ENCODE results near the gene RNASEH2A. TPM values are rescaled to one million over a fixed set of nuclear protein-coding genes. Genes with fewer than 3 reads are reported as not detected.

Gene RNASEH2A
- total and polyA plus RNA-seq, 2 of the 4 experiments (the other 2 are of a cell fraction) = 34.9 to 44.6 TPM

DNA sequence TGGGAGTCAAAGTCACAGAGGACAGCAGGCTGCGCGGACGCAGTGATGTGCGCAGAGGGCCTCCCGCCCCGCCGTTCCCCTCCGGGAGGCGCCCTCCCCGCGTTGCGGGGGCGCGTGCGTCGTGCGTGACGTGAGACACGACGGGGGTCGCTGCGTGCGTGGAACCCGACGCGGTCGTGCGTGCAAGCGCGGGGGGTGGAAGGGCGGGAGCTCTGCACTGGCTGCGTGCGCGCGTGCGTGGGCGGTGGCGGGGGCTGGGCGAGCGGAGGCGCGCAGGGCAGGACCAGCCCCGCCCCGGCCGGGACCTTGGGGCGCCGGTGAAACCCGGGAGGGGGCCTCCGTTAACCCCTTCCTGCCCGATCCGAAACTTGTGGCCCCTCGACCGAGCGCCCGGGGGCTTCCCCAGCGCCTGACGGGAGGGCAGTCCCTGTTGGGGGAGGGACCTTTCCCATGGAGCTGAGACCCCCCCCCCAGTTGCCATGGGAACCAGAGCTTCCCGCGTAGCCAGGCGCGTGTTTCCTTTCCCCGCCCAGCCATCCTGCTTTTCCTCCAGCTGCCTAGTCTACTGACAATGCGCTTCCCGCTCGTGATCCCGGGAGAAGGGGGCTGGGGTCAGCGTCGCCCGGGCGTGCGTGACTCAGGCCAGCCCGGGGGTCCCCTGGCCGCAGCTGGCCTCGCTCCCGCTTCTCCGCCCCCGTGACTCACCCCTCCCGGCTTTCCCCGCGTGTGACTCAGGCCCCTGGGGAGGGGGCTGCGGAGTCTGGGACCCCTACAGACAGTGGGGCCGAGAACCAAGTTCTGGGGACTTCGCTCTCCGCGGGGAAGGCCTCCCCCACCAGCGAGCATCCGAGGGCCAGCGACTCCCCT, 23.7 kb upstream of the RNASEH2A start:
- H4K20me1 ChIP-seq (ENCODE audit: insufficient read depth, low read length) = peaks cover 3% of the 10 kb centered on the region; the same call in 1 of the 2 replicates
- peak overlapping the region; percentile 97 for H4K91ac ChIP-seq (ENCODE audit: insufficient read depth, low read depth, low read length)
- H3K4me1 ChIP-seq (ENCODE audit: control insufficient read depth, insufficient read depth, low read length) = peaks cover 49% of the 10 kb centered on the region
- peak overlapping the region; percentile 98 for H2AK9ac ChIP-seq (replicated peaks; ENCODE audit: low read depth, low read length, poor library complexity)
- peaks cover 0 to 39% of the 10 kb centered on the region in 2 experiments; a peak in 3 of 4 replicates for H3K79me1 ChIP-seq (ENCODE audit: low read depth in 1 of 2, low read length in 2 of 2)
- H4K5ac ChIP-seq (ENCODE audit: low read depth, low read length) = peak overlapping the region; percentile 96
- no peaks in the 10 kb centered on the region for H3K27me3 ChIP-seq (ENCODE audit: control insufficient read depth, insufficient read depth, low read length)
- peak overlapping the region; percentile 97 for H2AFZ ChIP-seq (replicated peaks; ENCODE audit: low read length, poor library complexity)
- DNase-seq (peak; percentile 85), ATAC-seq (ENCODE audit: low read depth) (peak; percentile 62)
- peak overlapping the region; percentile 90 for H2BK120ac ChIP-seq (ENCODE audit: low read depth, low read length)
- peak overlapping the region; percentile 96 for H3K4me2 ChIP-seq (ENCODE audit: low read depth, low read length)
- H3K36me3 ChIP-seq (ENCODE audit: control insufficient read depth, insufficient read depth, low read length) = no peaks in the 10 kb centered on the region
- peak overlapping the region; percentile 92 to 98 for H4K8ac ChIP-seq (ENCODE audit: low read depth in 2 of 2, low read length in 2 of 2)
- in situ Hi-C loops (cut with MboI; ENCODE audit: low sequenced_read_pairs) = loop anchor here (25.0 kb wide), 1 partner anchor 1055 kb away; no protein-coding TSS in a partner anchor
- H3K18ac ChIP-seq (ENCODE audit: low read depth, low read length) = peak overlapping the region; percentile 99
- H3K27ac ChIP-seq (ENCODE audit: insufficient read depth, low read length) = peak overlapping the region; percentile 89
- H2AK5ac ChIP-seq (ENCODE audit: low read depth, low read length) = peak overlapping the region; percentile 99
- peak overlapping the region; percentile 50 for H3K4me3 ChIP-seq (ENCODE audit: insufficient read depth, low read depth, low read length)
- no peaks in the 10 kb centered on the region for H3K9me3 ChIP-seq (ENCODE audit: control insufficient read depth, insufficient read depth, low read length)
- peak overlapping the region; percentile 92 for H3K23ac ChIP-seq (ENCODE audit: low read depth, low read length)
- peak overlapping the region; percentile 99 for H3K14ac ChIP-seq (replicated peaks; ENCODE audit: low read depth, low read length)
- dilution Hi-C loops (cut with HindIII; ENCODE audit: low sequenced_read_pairs, unreplicated experiment) = no loop called here
- 0% methylated on average over 11 of the region's 88 CpGs; no CpG with 5 or more reads in 1 of the 2 experiments for WGBS, 2 experiments (ENCODE audit: extremely low coverage in 2 of 2, insufficient read length in 1 of 2)
- intact Hi-C loops (cut with micrococcal nuclease) = no loop called here
- ChIA-PET CTCF (interaction anchor here (1.0 to 1.4 kb wide), 3 partner anchors 13 to 65 kb away, joined by 3 to 5 read pairs (median 3); no protein-coding TSS in a partner anchor), POLR2A (ENCODE audit: unreplicated experiment) (interaction anchor here (0.6 to 1.6 kb wide), 2 partner anchors 9 to 82 kb away, joined by 3 to 11 read pairs; partner anchors contain the start of gene JUNB)
- H2BK15ac ChIP-seq (ENCODE audit: low read depth, low read length) = peak overlapping the region; percentile 94; the same call in 2 of the 3 replicates
- peak overlapping the region; percentile 91 for H2BK20ac ChIP-seq (ENCODE audit: low read depth, low read length)
- peaks cover 36% of the 10 kb centered on the region for H3K9me1 ChIP-seq (ENCODE audit: insufficient read depth, low read length)
- peak overlapping the region; percentile 95 for H2BK5ac ChIP-seq (ENCODE audit: low read depth, low read length, poor library complexity, severe bottlenecking)
- peak overlapping the region; percentile 100 for H3K4ac ChIP-seq (ENCODE audit: low read depth, low read length)
- peak overlapping the region; percentile 82 for H3K56ac ChIP-seq (ENCODE audit: extremely low read depth, insufficient read depth, low read length)
- no TSS peak for BruUV-seq (replicated peaks)
- H3K9ac ChIP-seq (ENCODE audit: low read depth, low read length) = peak overlapping the region; percentile 79
- TF ChIP-seq, protein P1, sequence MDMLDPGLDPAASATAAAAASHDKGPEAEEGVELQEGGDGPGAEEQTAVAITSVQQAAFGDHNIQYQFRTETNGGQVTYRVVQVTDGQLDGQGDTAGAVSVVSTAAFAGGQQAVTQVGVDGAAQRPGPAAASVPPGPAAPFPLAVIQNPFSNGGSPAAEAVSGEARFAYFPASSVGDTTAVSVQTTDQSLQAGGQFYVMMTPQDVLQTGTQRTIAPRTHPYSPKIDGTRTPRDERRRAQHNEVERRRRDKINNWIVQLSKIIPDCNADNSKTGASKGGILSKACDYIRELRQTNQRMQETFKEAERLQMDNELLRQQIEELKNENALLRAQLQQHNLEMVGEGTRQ (IDR thresholded peaks at IDR 0.05; ENCODE audit: low read depth, low read length) = peak; percentile 59
- TF ChIP-seq, protein P2, sequence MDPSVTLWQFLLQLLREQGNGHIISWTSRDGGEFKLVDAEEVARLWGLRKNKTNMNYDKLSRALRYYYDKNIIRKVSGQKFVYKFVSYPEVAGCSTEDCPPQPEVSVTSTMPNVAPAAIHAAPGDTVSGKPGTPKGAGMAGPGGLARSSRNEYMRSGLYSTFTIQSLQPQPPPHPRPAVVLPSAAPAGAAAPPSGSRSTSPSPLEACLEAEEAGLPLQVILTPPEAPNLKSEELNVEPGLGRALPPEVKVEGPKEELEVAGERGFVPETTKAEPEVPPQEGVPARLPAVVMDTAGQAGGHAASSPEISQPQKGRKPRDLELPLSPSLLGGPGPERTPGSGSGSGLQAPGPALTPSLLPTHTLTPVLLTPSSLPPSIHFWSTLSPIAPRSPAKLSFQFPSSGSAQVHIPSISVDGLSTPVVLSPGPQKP (IDR thresholded peaks at IDR 0.05; ENCODE audit: borderline replicate concordance, low read depth, low read length) = no peak
- TF ChIP-seq BHLHE40 (IDR thresholded peaks at IDR 0.05; ENCODE audit: low read depth, low read length) (peak; percentile 83), RAD21 (IDR thresholded peaks at IDR 0.05; ENCODE audit: low read length) (no peak), MAZ (IDR thresholded peaks at IDR 0.05; ENCODE audit: borderline replicate concordance, low read depth, low read length) (peak; percentile 99), CEBPB (IDR thresholded peaks at IDR 0.05; ENCODE audit: low read depth, low read length) (no peak), FOS (IDR thresholded peaks at IDR 0.05; ENCODE audit: low read depth, low read length) (peak; percentile 97), MXI1 (IDR thresholded peaks at IDR 0.05; ENCODE audit: borderline replicate concordance, low read depth, low read length) (peak; percentile 73), RFX5 (IDR thresholded peaks at IDR 0.05; ENCODE audit: low read depth, low read length) (no peak), MAFK (IDR thresholded peaks at IDR 0.05; ENCODE audit: low read depth, low read length) (no peak), POLR2A (IDR thresholded peaks at IDR 0.05; ENCODE audit: low read depth, low read length) (peak; percentile 24; the same call in 1 of the 2 replicates), RCOR1 (IDR thresholded peaks at IDR 0.05; ENCODE audit: insufficient replicate concordance, low read length) (no peak)
- TF ChIP-seq, protein P3, sequence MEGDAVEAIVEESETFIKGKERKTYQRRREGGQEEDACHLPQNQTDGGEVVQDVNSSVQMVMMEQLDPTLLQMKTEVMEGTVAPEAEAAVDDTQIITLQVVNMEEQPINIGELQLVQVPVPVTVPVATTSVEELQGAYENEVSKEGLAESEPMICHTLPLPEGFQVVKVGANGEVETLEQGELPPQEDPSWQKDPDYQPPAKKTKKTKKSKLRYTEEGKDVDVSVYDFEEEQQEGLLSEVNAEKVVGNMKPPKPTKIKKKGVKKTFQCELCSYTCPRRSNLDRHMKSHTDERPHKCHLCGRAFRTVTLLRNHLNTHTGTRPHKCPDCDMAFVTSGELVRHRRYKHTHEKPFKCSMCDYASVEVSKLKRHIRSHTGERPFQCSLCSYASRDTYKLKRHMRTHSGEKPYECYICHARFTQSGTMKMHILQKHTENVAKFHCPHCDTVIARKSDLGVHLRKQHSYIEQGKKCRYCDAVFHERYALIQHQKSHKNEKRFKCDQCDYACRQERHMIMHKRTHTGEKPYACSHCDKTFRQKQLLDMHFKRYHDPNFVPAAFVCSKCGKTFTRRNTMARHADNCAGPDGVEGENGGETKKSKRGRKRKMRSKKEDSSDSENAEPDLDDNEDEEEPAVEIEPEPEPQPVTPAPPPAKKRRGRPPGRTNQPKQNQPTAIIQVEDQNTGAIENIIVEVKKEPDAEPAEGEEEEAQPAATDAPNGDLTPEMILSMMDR (conservative IDR thresholded peaks at IDR 0.05; ENCODE audit: low read depth, low read length) = 0 out of 2 replicates have a peak, but pooled peaks have one; percentile 12
